GM21367 (cell line): ENCODE data around the gene XYLB.
"Not testable (repeated sequence)": the region's sequence is repeated elsewhere in the genome, so short reads cannot be mapped to it uniquely, and the experiment has no call there.

Experiments used
- ATAC-seq: cut with Tn5 transposase; IDR thresholded peaks from one replicate; pipeline ENCODE4 v1.9.1; 2021; ENCODE audit not compliant: unreplicated experiment

XYLB gene

GRCh38 chr3:38386992-38387750 is 40.6 kb downstream of the XYLB start:
- no peak for ATAC-seq

- no peak for ATAC-seq
Observed at GRCh38 chr3:38387862-38388261, 41.3 kb downstream of the XYLB start.

- ATAC-seq: no peak
Observed at GRCh38 chr3:38392604-38393163, 46.1 kb downstream of the XYLB start.

GRCh38 chr3:38396239-38396638 is 49.7 kb downstream of the XYLB start:
- ATAC-seq: no peak

GRCh38 chr3:38396861-38397260 is 50.3 kb downstream of the XYLB start:
- no peak for ATAC-seq

GRCh38 chr3:38397320-38397719 is 50.7 kb downstream of the XYLB start:
- no peak for ATAC-seq

- no peak for ATAC-seq
Observed at GRCh38 chr3:38401246-38401962, 54.8 kb downstream of the XYLB start.

- no peak for ATAC-seq
Observed at GRCh38 chr3:38404286-38404685, 57.7 kb downstream of the XYLB start.

GRCh38 chr3:38411591-38411990 is 65.0 kb downstream of the XYLB start:
- no peak for ATAC-seq

GRCh38 chr3:38420758-38421157 is 74.2 kb downstream of the XYLB start:
- ATAC-seq: not testable (repeated sequence)

- ATAC-seq: no peak
Observed at GRCh38 chr3:38421679-38422336, 75.2 kb downstream of the XYLB start.

GRCh38 chr3:38426798-38427426 is 80.3 kb downstream of the XYLB start:
- not testable (repeated sequence) for ATAC-seq

- not testable (repeated sequence) for ATAC-seq
Observed at GRCh38 chr3:38432871-38433658, 86.5 kb downstream of the XYLB start.

- not testable (repeated sequence) for ATAC-seq
Observed at GRCh38 chr3:38433661-38434060, 87.1 kb downstream of the XYLB start.

- not testable (repeated sequence) for ATAC-seq
Observed at GRCh38 chr3:38438436-38439069, 92.0 kb downstream of the XYLB start.

GRCh38 chr3:38443205-38443604 is 96.6 kb downstream of the XYLB start:
- ATAC-seq: not testable (repeated sequence)

- no peak for ATAC-seq
Observed at GRCh38 chr3:38446085-38446686, 99.6 kb downstream of the XYLB start.

GRCh38 chr3:38446812-38447211 is 100.2 kb downstream of the XYLB start:
- ATAC-seq: no peak

GRCh38 chr3:38450853-38451252 is 104.3 kb downstream of the XYLB start:
- ATAC-seq: no peak
